Stimulated activated CD4-positive, alpha-beta T cell treated with anti-CD3 and anti-CD28 coated beads, Interleukin-1b, Interleukin-23, amount 100 ng/mL, for 48 hours (primary cell): ENCODE results near the gene HERC2.
"Not testable (repeated sequence)": the region's sequence is repeated elsewhere in the genome, so short reads cannot be mapped to it uniquely, and the experiment has no call there.

ENCODE experiments used
- DNase-seq: peaks from one replicate; pipeline ENCODE4 v3.0.0-alpha.2; 2020

Gene HERC2

DNA sequence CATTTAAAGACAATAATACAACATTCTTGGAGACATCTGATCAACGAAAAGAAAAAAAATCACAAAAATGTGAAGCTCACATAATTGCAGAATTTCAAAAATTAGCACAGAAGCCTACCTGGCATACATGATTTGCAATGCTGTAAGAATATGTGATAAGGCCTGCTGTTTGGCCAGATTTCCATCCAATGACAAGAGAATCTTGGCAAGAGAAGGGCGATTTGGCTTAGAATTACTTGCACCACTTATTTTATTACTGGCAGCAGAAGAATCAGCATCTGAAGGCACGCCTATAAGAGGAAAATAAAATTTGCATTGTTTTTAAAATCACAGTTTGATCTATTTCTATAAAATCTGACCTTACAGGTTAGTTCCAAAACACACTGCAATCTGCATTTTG is 152.6 kb downstream of the HERC2 start:
- no peak for DNase-seq

DNA sequence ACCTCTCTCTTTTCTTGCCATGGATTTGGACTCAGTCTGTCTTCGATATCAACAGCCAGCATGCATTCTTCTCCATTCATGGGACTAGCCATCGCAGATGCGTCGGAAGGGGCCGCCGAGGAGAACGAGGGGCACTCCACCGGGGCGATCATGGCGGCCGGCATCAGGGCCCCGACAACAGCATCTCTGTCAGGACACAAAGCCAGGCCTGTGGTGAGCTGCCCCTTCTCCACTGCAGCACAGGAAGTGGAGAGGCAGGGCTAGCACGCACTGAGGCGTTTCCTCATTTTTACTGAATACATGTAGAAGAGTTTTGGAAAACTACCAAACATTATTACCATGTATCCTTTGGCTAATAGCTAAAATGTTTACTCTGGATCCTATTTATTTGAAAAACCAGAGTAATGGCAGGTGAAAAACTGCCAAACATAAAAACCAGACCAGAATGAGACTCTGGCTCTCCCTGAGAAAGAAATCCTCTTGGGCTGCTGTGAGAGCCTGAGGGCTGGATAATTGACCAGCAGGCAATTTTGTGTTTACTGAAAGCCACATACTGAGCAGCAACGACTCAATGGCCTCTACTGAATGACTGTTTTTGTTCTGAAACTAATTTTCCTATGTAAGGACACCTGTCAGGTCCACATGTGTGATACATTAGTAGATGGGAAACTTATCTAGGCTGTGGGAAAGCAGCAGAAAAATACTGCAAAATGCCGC is 153.4 kb downstream of the HERC2 start:
- not testable (repeated sequence) for DNase-seq

- no peak for DNase-seq
Measured at GRCh38 chr15:28167042-28167441, 154.9 kb downstream of the HERC2 start.

DNA sequence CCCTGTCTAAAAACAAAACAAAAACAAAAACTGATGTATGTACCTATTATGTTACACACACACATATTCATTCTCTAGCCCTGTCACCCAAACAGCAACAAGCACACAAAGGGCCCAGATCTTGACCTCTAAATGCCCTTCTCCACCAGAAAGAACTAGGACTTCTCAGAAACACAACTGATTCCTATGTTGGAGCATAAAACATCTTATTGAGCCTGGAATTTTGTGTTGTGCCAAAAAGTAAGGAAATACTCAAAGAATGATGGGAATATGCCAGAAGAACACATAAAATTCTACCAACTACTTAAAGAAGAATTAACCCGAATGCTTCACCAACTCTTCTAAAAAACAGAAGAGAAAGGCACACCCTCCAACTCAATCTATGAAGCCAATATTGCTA is 156.2 kb downstream of the HERC2 start:
- no peak for DNase-seq

GRCh38 chr15:28164876-28165275 is 157.1 kb downstream of the HERC2 start:
- no peak for DNase-seq

- DNase-seq = no peak
Measured at GRCh38 chr15:28154283-28154682, 167.7 kb downstream of the HERC2 start.

DNA sequence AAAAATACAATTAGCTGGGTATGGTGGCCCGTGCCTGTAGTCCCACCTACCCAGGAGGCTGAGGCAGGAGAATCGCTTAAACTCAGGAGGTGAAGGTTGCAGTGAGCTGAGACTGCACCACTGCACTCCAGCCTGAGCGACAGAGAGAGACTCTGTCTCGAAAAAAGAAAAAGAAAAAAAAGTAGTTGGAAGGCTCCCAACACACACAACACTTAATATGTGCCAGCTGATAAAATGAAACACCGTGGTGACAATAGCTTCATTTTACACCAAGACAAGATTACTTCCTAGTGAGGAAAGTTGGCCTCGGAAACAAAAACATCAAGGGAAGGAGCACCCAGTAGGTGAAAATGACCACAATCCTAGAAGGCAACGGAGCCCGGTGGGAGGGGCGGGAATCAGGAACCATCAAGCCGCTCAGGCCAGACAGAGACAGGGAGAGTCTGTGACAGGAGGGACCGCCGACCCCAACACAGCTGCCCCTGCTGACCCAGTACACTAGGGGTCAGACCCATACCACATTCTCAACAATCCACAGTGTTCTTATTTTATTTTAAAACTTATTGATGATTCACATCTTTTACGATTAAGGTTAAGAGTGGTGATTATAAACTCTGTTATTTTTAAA is 168.4 kb downstream of the HERC2 start:
- no peak for DNase-seq

GRCh38 chr15:28152538-28152923 is 169.4 kb downstream of the HERC2 start:
- DNase-seq = not testable (repeated sequence)

- not testable (repeated sequence) for DNase-seq
Measured at GRCh38 chr15:28151864-28152537, 170.0 kb downstream of the HERC2 start.

GRCh38 chr15:28147801-28148200 is 174.2 kb downstream of the HERC2 start:
- no peak for DNase-seq

- DNase-seq = not testable (repeated sequence)
Measured at GRCh38 chr15:28145419-28145818, 176.6 kb downstream of the HERC2 start.

GRCh38 chr15:28140062-28140461 is 181.9 kb downstream of the HERC2 start:
- DNase-seq = no peak

DNA sequence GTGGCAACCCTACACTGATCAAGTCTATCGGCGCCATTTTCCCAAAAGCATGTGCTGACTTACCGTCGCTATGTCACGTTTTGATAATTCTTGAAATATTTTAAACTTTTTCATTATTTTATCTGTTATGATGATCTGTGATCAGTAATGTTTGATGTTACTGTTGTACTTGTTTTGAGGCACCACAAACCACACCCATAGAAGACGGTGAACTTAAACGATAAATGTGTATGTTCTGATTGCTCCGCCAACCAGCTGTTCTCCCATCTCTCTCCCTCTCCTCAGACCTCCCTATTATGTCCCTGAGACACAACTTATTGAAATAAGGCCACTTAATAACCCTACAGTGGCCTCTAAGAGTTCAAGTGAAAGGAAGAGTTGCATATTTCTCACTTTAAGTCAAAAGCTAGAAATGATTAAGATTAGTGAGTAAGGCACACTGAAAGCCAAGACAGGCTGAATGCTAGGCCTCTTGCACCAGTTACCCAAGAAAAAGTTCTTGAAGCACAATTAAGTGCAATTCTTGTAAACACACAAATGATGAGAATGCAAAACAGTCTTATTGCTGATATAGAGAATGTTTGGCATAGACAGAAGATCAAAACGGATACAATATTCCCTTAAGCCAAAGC is 184.5 kb downstream of the HERC2 start:
- DNase-seq = not testable (repeated sequence)

DNA sequence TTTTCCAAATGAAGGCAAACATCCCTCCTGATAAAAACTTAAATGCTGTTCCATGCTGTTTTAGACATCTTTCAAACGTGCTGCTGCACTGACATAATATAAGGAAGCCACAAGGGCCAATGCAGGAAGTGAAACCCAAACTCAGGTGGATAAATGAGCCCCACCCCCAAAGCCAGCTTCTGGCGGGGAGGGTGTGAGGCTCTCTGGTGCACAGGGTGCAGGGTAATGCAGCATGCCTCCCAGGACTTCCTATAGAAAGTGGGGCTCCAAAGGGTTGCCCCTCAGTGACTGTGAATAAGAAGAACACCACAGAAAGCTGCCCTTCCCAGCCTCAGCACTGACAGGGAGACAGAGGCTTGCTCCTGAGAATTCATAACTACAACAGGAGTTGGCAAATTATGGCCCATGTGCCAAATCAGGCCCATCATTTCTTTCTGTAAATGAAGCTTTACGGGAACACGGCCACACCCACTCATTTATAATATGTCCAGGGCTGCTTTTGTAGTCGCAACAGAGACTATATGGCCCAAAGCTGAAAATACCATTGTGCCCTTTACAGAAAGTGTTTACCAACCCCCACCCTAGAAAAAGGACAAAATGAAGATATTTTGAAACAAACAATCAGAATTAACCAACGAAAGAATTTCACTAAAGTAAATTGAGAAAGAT is 185.6 kb downstream of the HERC2 start:
- not testable (repeated sequence) for DNase-seq

DNA sequence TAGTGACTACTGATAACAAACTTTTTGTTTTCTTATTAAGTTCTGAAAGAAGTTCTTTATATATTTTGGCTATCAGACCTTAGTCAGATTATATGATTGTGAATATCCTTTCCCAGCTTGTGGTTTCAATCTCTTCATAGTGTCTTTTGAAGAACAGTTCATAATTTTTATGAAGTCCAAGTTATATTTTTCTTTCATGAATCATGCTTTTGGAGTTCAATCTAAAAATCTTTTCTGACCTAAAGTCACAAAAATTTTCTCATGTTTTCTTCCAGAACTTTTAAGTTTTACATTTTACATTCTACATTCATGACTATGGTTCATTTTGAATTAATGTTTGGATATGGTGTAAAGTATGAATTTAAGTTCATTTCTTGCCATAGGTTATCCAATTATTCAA is 188.7 kb downstream of the HERC2 start:
- no peak for DNase-seq

DNA sequence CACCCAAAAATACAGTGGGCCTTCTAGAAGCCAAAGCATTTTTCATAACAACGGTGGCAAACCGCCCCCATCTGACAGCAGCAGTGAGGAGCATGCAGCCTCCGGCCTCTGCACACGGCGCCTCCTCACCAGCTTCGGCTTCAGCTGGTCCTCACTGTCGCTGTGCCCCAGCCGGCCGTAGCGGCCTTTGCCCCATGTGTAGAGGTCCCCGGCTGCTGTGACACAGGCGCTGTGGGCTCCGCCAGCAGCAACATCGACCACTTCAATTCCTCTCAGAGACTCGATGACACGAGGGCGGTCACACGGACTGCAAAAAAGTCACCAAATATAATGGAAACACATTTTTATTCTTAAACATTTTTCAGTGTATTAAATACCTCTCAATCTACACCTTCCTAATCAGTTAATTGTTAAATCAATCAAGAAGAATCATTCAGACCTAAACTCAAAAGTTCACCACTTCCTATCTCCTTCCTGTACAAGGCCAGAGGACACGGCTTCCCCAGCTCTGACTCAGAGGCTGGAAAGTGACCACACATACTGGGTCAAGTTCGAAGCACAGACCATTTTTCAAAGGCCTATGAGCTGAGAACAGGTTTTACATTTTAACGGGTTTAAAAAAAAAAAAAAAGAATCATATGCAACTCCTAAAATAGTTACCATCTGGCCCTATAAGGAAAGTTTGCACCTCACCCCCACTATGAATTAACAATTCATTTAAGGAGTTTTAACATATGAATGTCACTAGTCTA is 189.3 kb downstream of the HERC2 start:
- no peak for DNase-seq

DNA sequence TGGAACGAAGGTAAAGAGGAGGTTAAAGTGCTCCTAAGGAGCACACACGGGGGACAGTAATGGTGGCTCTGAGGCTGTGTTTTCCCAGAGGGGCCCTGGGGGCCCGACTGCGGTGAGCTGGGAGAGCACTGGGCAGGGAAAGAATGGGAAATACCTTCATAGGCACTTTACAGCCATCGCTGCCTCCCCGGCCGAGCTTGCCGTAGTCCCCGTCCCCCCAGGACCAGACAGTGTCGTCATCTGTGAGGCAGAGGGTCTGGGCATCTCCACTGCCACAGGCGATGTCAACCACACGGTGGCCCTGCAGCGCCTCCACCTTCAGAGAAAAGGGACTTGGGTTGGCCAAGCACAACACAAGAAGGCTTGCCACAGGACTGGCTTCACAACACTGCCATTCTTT is 190.0 kb downstream of the HERC2 start:
- DNase-seq = no peak

DNA sequence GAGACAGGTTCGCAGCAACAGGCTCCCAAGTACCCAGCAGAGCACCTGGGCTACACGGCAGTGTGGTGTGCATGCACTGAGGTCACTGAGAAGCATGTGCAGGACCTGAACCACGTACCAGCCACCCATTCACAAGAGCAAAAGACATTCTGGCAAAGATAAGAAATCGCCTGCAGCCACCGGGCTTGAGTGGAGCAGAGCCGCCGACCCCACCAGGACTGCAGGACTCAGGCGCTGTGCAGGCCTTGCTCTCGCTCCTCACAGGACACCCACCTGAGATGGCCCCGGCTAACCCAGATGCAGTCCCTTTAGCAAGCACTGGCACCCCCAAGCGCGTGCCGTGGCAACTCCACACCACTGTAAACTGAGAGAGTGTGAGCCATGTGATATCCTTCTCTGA is 190.6 kb downstream of the HERC2 start:
- no peak for DNase-seq

- DNase-seq = no peak
Measured at GRCh38 chr15:28130651-28131050, 191.3 kb downstream of the HERC2 start.

GRCh38 chr15:28129231-28129848 is 192.6 kb downstream of the HERC2 start:
- DNase-seq = no peak

- DNase-seq = no peak
Measured at GRCh38 chr15:28128031-28128430, 193.9 kb downstream of the HERC2 start.

DNA sequence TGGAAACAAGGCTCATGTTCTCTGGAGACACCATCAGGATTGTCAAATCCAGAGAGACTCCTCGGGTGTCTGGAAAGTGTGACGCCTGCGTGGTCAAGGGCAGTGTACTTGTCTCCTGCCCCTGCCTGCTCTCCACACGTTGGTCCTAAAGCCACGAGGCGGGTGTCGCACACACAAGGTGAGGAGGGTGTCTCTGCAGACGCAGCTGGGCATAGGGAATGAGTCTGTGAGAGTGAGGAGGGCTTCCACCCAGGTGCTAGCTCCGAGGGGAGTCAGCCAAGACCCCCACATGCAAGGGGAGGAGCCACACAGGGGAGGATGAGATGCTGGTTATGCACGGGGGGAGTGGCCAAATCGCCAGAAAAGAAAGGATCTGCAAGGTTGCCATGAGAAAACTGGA is 194.9 kb downstream of the HERC2 start:
- no peak for DNase-seq
